Spleen (tissue), 11 donors: ENCODE measurements around the gene TRA2A. TPM values are rescaled to one million over a fixed set of nuclear protein-coding genes. Genes with fewer than 3 reads are reported as not detected.

Source experiments
- DNase-seq: peaks from one replicate; pipeline ENCODE4 v3.0.0-alpha.2; 2020
- H3K27ac ChIP-seq, 8 donors: fragments of 200-600 bp; sonication (generic) in 7 of 8; 1 replicate in 4 of 8; 2 replicates in 4 of 8; pipeline versions ENCODE4 v1.5.0 to v1.8.0; 2016 to 2021; ENCODE audit warnings: inconsistent platforms in 4 of 8, mild to moderate bottlenecking in 4 of 8, moderate library complexity in 1 of 8
- H3K27me3 ChIP-seq, 7 donors: fragments of 200-600 bp; sonication (generic) in 6 of 7; replicated peaks in 1 of 7; 1 replicate in 4 of 7; 2 replicates in 3 of 7; pipeline versions ENCODE4 v1.5.0 to v1.8.0; 2016 to 2021; ENCODE audit warnings: inconsistent platforms in 3 of 7, mild to moderate bottlenecking in 1 of 7
- H3K36me3 ChIP-seq, 6 donors: fragments of 200-600 bp; sonication (generic) in 5 of 6; 1 replicate in 4 of 6; 2 replicates in 2 of 6; pipeline versions ENCODE4 v1.5.0 to v1.8.0; 2016 to 2021; ENCODE audit warnings: inconsistent platforms in 2 of 6
- H3K4me1 ChIP-seq, 6 donors: fragments of 200-600 bp; sonication (generic) in 5 of 6; 1 replicate in 3 of 6; 2 replicates in 3 of 6; pipeline versions ENCODE4 v1.5.0 to v1.8.0; 2016 to 2021; ENCODE audit warnings: inconsistent platforms in 3 of 6
- H3K4me3 ChIP-seq, 8 donors: fragments of 200-600 bp; sonication (generic) in 7 of 8; 1 replicate in 4 of 8; 2 replicates in 4 of 8; pipeline versions ENCODE4 v1.5.0 to v1.8.0; 2016 to 2021; ENCODE audit warnings: inconsistent platforms in 4 of 8, mild to moderate bottlenecking in 4 of 8, moderate library complexity in 2 of 8
- H3K9me3 ChIP-seq, 8 donors: fragments of 200-600 bp; sonication (generic) in 7 of 8; 1 replicate in 4 of 8; 2 replicates in 4 of 8; pipeline versions ENCODE4 v1.5.0 to v1.8.0; 2016 to 2021; ENCODE audit warnings: inconsistent platforms in 4 of 8
- POLR2A ChIP-seq, 3 donors: fragments of 450-650 bp; IDR thresholded peaks; one replicate each; pipeline ENCODE4 v1.5.1; 2017; ENCODE audit warnings: antibody characterized with exemption in 3 of 3, mild to moderate bottlenecking in 1 of 3
- POLR2AphosphoS5 ChIP-seq, 3 donors: sonication (generic); formaldehyde crosslinking; IDR thresholded peaks; one replicate each; pipeline ENCODE4 v1.5.1; 2017; ENCODE audit warnings: antibody characterized with exemption in 3 of 3
- WGBS, 5 donors: extraction: QIAGEN DNeasy Blood & Tissue Kit in 3 of 5; methylation state at CpG; one replicate each; pipeline versions ENCODE4 v1.1.5 to v1.1.7; 2013 to 2018; 5-methylcytosine and 5-hydroxymethylcytosine counted together
- intact Hi-C: fragments of 100-400 bp; cut with DNase I; formaldehyde crosslinking; loops from one replicate; pipeline ENCODE4 v1.15.0; 2023; ENCODE audit warnings: low total_unique reads
- polyA plus RNA-seq, 3 donors: library from polyadenylated mRNA; stranded (reverse); fragments of 200-250 nt; gene quantifications; one replicate each; pipeline ENCODE4 v1.2.1, GENCODE V29; 2013
- total RNA-seq, 7 donors: library from RNA; depleted of rRNA in 3 of 7; stranded (reverse); fragments of >200 nt in 3 of 7; fragmentation: NEBNext Ultra II Directional in 4 of 7; extraction: Animal tissue kit (Norgen Biotek cat#: 25700) in 4 of 7; gene quantifications; one replicate each; pipeline versions ENCODE4 v1.1.0 to v1.2.1, GENCODE V29; 2016 to 2021
- TF ChIP-seq, protein P1 (sequence below), 11 experiments: fragments of 200-600 bp in 7 of 11; fragments of 450-650 bp in 4 of 11; sonication (generic) in 4 of 11; IDR thresholded peaks in 8 of 11; conservative IDR thresholded peaks in 3 of 11; 1 replicate in 7 of 11; 2 replicates in 4 of 11; pipeline versions ENCODE4 v1.4.0 to v1.8.0; 2016 to 2021; ENCODE audit warnings: antibody characterized with exemption in 11 of 11, inconsistent platforms in 4 of 11, mild to moderate bottlenecking in 1 of 11
- donor health status: healthy with polysubstance abuse.
- donor health status: DM: no; HTN: no; CAD: no; lungs with moderate emphysema.
- donor health status: DM: no; HTN: no; CAD: no.
- donor health status: Bipolar disorder and iron deficiency.
- donor health status: healthy.
- donor health status: DM: no; HTN: no; CAD: no.
- donor health status: DM: yes; HTN: yes; CAD: no.

TRA2A gene
- total and polyA plus RNA-seq, 10 donors = 59.2 to 98.7 (median 87.6) TPM

GRCh38 chr7:23487670-23488069 is 44.1 kb downstream of the TRA2A start:
- Histone ChIP-seq H3K9me3 (no peaks in the 10 kb centered on the region), H3K36me3 (peaks cover 0 to 5% (median 0%) of the 10 kb centered on the region in 6 donors), H3K4me3 (no peak overlapping the region), H3K27ac (no peak overlapping the region), H3K4me1 (peaks cover 0 to 15% (median 1%) of the 10 kb centered on the region in 6 donors), H3K27me3 (no peaks in the 10 kb centered on the region)
- intact Hi-C loops = no loop called here
- no peak for DNase-seq
- no peak for TF ChIP-seq POLR2A (IDR thresholded peaks at IDR 0.05)
- TF ChIP-seq, protein P1, sequence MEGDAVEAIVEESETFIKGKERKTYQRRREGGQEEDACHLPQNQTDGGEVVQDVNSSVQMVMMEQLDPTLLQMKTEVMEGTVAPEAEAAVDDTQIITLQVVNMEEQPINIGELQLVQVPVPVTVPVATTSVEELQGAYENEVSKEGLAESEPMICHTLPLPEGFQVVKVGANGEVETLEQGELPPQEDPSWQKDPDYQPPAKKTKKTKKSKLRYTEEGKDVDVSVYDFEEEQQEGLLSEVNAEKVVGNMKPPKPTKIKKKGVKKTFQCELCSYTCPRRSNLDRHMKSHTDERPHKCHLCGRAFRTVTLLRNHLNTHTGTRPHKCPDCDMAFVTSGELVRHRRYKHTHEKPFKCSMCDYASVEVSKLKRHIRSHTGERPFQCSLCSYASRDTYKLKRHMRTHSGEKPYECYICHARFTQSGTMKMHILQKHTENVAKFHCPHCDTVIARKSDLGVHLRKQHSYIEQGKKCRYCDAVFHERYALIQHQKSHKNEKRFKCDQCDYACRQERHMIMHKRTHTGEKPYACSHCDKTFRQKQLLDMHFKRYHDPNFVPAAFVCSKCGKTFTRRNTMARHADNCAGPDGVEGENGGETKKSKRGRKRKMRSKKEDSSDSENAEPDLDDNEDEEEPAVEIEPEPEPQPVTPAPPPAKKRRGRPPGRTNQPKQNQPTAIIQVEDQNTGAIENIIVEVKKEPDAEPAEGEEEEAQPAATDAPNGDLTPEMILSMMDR (IDR thresholded peaks at IDR 0.05 in 8 of 11, conservative IDR thresholded peaks at IDR 0.05 in 3 of 11) = no peak
- 74 to 79% (median 78%) methylated on average over 4 of the region's 4 CpGs for WGBS, 5 donors

GRCh38 chr7:23486002-23486773 is 45.6 kb downstream of the TRA2A start:
- 88 to 97% (median 92%) methylated on average over 13 of the region's 13 CpGs for WGBS, 5 donors
- intact Hi-C loops = no loop called here
- H3K4me3 ChIP-seq = no peak overlapping the region

GRCh38 chr7:23482686-23483085 is 49.1 kb downstream of the TRA2A start:
- TF ChIP-seq, protein P1 (IDR thresholded peaks at IDR 0.05 in 8 of 11, conservative IDR thresholded peaks at IDR 0.05 in 3 of 11) = no peak
- no peak for TF ChIP-seq POLR2A (IDR thresholded peaks at IDR 0.05)
- intact Hi-C loops = no loop called here
- 89 to 96% (median 93%) methylated on average over 4 of the region's 4 CpGs for WGBS, 5 donors
- H3K27me3 ChIP-seq = peaks cover 0 to 38% (median 27%) of the 10 kb centered on the region in 7 donors
- H3K4me1 ChIP-seq = no peaks in the 10 kb centered on the region
- no peaks in the 10 kb centered on the region for H3K36me3 ChIP-seq
- H3K9me3 ChIP-seq = no peaks in the 10 kb centered on the region
- no peak for DNase-seq
- H3K27ac ChIP-seq = no peak overlapping the region
- no peak overlapping the region for H3K4me3 ChIP-seq

More at GRCh38 chr7:23486002-23486773, 45.6 kb downstream of the TRA2A start:
- Histone ChIP-seq H3K27me3 (peaks cover 0 to 3% (median 0%) of the 10 kb centered on the region in 7 donors), H3K4me1 (peaks cover 0 to 8% (median 1%) of the 10 kb centered on the region in 6 donors), H3K27ac (no peak overlapping the region), H3K36me3 (no peaks in the 10 kb centered on the region), H3K9me3 (no peaks in the 10 kb centered on the region)
- no peak for DNase-seq
- no peak for TF ChIP-seq POLR2A (IDR thresholded peaks at IDR 0.05)
- TF ChIP-seq, protein P1 (IDR thresholded peaks at IDR 0.05 in 8 of 11, conservative IDR thresholded peaks at IDR 0.05 in 3 of 11) = no peak
- no peak for TF ChIP-seq POLR2AphosphoS5 (IDR thresholded peaks at IDR 0.05)
